SK-N-SH (cell line): ENCODE data around the gene GSTCD.

Experiments
- CHD2 ChIP-seq: fragments of 150-350 bp; IDR thresholded peaks from 2 replicates; pipeline ENCODE4 v1.6.1; 2018; ENCODE audit warnings: low read length; ENCODE audit not compliant: partially characterized antibody
- CTCF ChIP-seq: fragments of 200-600 bp; sonication (generic); IDR thresholded peaks from 2 replicates; pipeline ENCODE4 v1.6.1; 2017; ENCODE audit warnings: antibody characterized with exemption, mild to moderate bottlenecking, moderate library complexity
- ELF1 ChIP-seq: IDR thresholded peaks from 2 replicates; pipeline ENCODE4 v1.4.0; 2012

- TF ChIP-seq CTCF = no peak
- no peak for TF ChIP-seq ELF1
- no peak for TF ChIP-seq CHD2
Measured at GRCh38 chr4:105755375-105755774, 46.8 kb downstream of the GSTCD start.
